HL-60 (cell line): ENCODE results near the gene CACNA2D3.

ENCODE experiments used
- DNase-seq, 2 experiments: peaks; one replicate each; pipeline ENCODE4 v3.0.0-alpha.2; 2010 to 2020; ENCODE audit warnings: low read depth in 1 of 2, low spot score in 1 of 2
- H3K27ac ChIP-seq: fragments of 250-450 bp; sonication (Bioruptor Pico); replicated peaks from 2 replicates; pipeline ENCODE4 v1.5.1; 2020; ENCODE audit warnings: mild to moderate bottlenecking, moderate library complexity
- H3K27me3 ChIP-seq: fragments of 250-450 bp; sonication (Bioruptor Pico); 2 replicates; pipeline ENCODE4 v1.5.1; 2021; ENCODE audit warnings: mild to moderate bottlenecking, moderate library complexity; ENCODE audit not compliant: insufficient read depth, poor library complexity, severe bottlenecking
- H3K4me3 ChIP-seq: replicated peaks from 2 replicates; pipeline ENCODE4 v1.5.1; 2011; ENCODE audit warnings: mild to moderate bottlenecking, control low read depth, low read length; ENCODE audit not compliant: insufficient read depth
- CTCF ChIP-seq: IDR thresholded peaks from one replicate; pipeline ENCODE4 v1.5.1; 2011; ENCODE audit warnings: low read length, control low read depth, inconsistent platforms; ENCODE audit not compliant: insufficient read depth
- GABPA ChIP-seq: IDR thresholded peaks from 2 replicates; pipeline ENCODE4 v1.6.1; 2012; ENCODE audit warnings: low read depth
- POLR2AphosphoS5 ChIP-seq: IDR thresholded peaks from 2 replicates; pipeline ENCODE4 v1.6.1; 2012; ENCODE audit warnings: low read depth
- SPI1 ChIP-seq: IDR thresholded peaks from 2 replicates; pipeline ENCODE4 v1.6.1; 2012; ENCODE audit warnings: low read depth, mild to moderate bottlenecking, borderline replicate concordance
- TF ChIP-seq, protein P1 (sequence below): IDR thresholded peaks from 2 replicates; pipeline ENCODE4 v1.6.1; 2012; ENCODE audit warnings: low read depth; ENCODE audit not compliant: insufficient replicate concordance

CACNA2D3 gene

GRCh38 chr3:54719914-54720313 is 597.6 kb downstream of the CACNA2D3 start:
- TF ChIP-seq, protein P1, sequence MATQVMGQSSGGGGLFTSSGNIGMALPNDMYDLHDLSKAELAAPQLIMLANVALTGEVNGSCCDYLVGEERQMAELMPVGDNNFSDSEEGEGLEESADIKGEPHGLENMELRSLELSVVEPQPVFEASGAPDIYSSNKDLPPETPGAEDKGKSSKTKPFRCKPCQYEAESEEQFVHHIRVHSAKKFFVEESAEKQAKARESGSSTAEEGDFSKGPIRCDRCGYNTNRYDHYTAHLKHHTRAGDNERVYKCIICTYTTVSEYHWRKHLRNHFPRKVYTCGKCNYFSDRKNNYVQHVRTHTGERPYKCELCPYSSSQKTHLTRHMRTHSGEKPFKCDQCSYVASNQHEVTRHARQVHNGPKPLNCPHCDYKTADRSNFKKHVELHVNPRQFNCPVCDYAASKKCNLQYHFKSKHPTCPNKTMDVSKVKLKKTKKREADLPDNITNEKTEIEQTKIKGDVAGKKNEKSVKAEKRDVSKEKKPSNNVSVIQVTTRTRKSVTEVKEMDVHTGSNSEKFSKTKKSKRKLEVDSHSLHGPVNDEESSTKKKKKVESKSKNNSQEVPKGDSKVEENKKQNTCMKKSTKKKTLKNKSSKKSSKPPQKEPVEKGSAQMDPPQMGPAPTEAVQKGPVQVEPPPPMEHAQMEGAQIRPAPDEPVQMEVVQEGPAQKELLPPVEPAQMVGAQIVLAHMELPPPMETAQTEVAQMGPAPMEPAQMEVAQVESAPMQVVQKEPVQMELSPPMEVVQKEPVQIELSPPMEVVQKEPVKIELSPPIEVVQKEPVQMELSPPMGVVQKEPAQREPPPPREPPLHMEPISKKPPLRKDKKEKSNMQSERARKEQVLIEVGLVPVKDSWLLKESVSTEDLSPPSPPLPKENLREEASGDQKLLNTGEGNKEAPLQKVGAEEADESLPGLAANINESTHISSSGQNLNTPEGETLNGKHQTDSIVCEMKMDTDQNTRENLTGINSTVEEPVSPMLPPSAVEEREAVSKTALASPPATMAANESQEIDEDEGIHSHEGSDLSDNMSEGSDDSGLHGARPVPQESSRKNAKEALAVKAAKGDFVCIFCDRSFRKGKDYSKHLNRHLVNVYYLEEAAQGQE: no peak
- TF ChIP-seq POLR2AphosphoS5 (no peak), GABPA (no peak), CTCF (no peak), SPI1 (no peak)
- no peak for DNase-seq

DNA sequence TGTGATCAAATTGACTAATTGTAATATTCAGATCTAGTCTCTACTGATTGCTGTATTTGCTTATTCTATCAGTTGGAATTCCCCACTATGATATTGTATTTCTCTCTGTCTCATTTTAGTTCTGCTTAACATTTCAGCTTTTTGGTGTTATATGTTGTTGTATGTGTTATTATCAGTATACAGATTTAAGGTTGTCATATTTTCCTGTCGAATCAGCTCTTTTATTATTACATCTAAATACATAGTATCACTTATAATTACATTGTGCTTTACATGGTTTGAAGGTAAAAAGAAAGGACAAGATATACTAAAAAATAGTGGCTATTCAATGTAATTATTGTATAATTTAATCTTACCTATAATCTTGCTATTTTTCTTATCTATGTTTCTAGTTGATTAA is 598.3 kb downstream of the CACNA2D3 start:
- TF ChIP-seq GABPA: no peak
- TF ChIP-seq, protein P1: no peak
- TF ChIP-seq POLR2AphosphoS5: no peak
- TF ChIP-seq SPI1: no peak
- TF ChIP-seq CTCF: no peak
- no peaks in the 10 kb centered on the region for H3K27me3 ChIP-seq
- H3K4me3 ChIP-seq: no peak overlapping the region
- no peak for DNase-seq
- H3K27ac ChIP-seq: no peak overlapping the region

More at GRCh38 chr3:54719914-54720313, 597.6 kb downstream of the CACNA2D3 start:
- Histone ChIP-seq H3K27me3 (no peaks in the 10 kb centered on the region), H3K27ac (no peak overlapping the region), H3K4me3 (no peak overlapping the region)

DNA sequence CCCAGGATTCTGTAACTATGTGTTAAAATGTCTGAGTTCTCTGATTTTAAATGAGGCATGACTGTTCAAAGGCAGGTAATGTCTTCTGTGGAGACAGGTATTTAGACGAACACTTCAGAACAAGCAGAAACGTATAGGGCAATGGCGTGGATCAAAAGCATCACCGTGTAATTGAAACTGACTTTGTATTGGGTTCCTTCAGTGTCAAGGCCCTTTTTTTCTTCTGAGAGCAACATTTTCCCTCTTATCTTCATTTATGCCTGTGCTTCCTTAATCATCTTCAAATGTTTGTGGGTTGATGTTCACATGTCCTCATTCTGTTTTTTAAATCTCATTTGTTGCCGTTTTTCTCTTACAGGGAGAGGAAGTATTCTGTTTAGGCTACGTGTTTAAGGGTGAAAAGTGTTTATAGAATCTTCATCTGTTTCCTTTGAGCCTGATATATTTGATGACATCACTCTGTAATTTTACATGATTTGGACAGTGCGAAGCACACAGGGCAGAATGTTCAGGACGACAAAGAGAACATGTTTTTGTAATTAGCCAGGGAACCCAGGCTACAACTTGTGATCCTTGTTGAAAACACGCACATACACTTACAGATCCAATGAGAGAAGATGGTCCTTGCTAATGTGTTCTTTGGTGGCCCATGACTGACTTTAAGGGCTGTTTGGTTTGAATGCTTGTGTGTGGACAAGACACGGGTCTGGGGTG is 609.5 kb downstream of the CACNA2D3 start:
- Histone ChIP-seq H3K27me3 (no peaks in the 10 kb centered on the region), H3K4me3 (no peak overlapping the region), H3K27ac (no peak overlapping the region)
- no peak for TF ChIP-seq CTCF
- TF ChIP-seq POLR2AphosphoS5: no peak
- TF ChIP-seq GABPA: no peak
- TF ChIP-seq SPI1: no peak
- TF ChIP-seq, protein P1: no peak
- no peak for DNase-seq
